ENCODE results near the gene CDCP2.
A peak's percentile ranks its signal among the peaks of the same experiment; 100 is the strongest.
"Not testable (repeated sequence)": the region's sequence is repeated elsewhere in the genome, so short reads cannot be mapped to it uniquely, and the experiment has no call there.

Gene CDCP2

GRCh38 chr1:54168206-54168965 lies 15.6 kb upstream of the CDCP2 start:
- no peak for DNase-seq (ENCODE audit: low spot score)

- peak; percentile 19 for DNase-seq (ENCODE audit: low spot score)
These were observed 14.8 kb upstream of the CDCP2 start for GRCh38 chr1:54167422-54168139.

GRCh38 chr1:54166357-54166756 lies 13.6 kb upstream of the CDCP2 start:
- DNase-seq (ENCODE audit: low spot score) = not testable (repeated sequence)

GRCh38 chr1:54165146-54165545 lies 12.3 kb upstream of the CDCP2 start:
- DNase-seq (ENCODE audit: low spot score) = no peak

GRCh38 chr1:54163573-54163972 lies 10.8 kb upstream of the CDCP2 start:
- no peak for DNase-seq (ENCODE audit: low spot score)

- DNase-seq (ENCODE audit: low spot score) = no peak
These were observed 10.3 kb upstream of the CDCP2 start for GRCh38 chr1:54163051-54163450.

GRCh38 chr1:54161495-54162168 lies 8.8 kb upstream of the CDCP2 start:
- DNase-seq (ENCODE audit: low spot score) = no peak

- no peak for DNase-seq (ENCODE audit: low spot score)
These were observed 7.6 kb upstream of the CDCP2 start for GRCh38 chr1:54160351-54160750.

GRCh38 chr1:54159733-54160316 lies 7.0 kb upstream of the CDCP2 start:
- no peak for DNase-seq (ENCODE audit: low spot score)

- DNase-seq (ENCODE audit: low spot score) = peak; percentile 8
These were observed 5.3 kb upstream of the CDCP2 start for GRCh38 chr1:54158071-54158470.

GRCh38 chr1:54157401-54157800 lies 4.6 kb upstream of the CDCP2 start:
- DNase-seq (ENCODE audit: low spot score) = no peak

GRCh38 chr1:54156986-54157385 lies 4.2 kb upstream of the CDCP2 start:
- DNase-seq (ENCODE audit: low spot score) = no peak

GRCh38 chr1:54156201-54156600 lies 3.4 kb upstream of the CDCP2 start:
- DNase-seq (ENCODE audit: low spot score) = no peak

GRCh38 chr1:54153535-54154439 lies 987 bp upstream of the CDCP2 start:
- no peak for DNase-seq (ENCODE audit: low spot score)

GRCh38 chr1:54151013-54151412 lies 1.8 kb downstream of the CDCP2 start:
- DNase-seq (ENCODE audit: low spot score) = no peak

- no peak for DNase-seq (ENCODE audit: low spot score)
These were observed 3.1 kb downstream of the CDCP2 start for GRCh38 chr1:54149734-54150133.

- no peak for DNase-seq (ENCODE audit: low spot score)
These were observed 8.4 kb downstream of the CDCP2 start for GRCh38 chr1:54144366-54144765.

GRCh38 chr1:54142146-54142900 lies 10.5 kb downstream of the CDCP2 start:
- no peak for DNase-seq (ENCODE audit: low spot score)

GRCh38 chr1:54139711-54140110 lies 13.1 kb downstream of the CDCP2 start:
- no peak for DNase-seq (ENCODE audit: low spot score)

- DNase-seq (ENCODE audit: low spot score) = no peak
These were observed 13.8 kb downstream of the CDCP2 start for GRCh38 chr1:54138994-54139393.

- DNase-seq (ENCODE audit: low spot score) = no peak
These were observed 15.2 kb downstream of the CDCP2 start for GRCh38 chr1:54137534-54138061.
